ENCODE measurements around the gene KIF21B.
"Not testable (repeated sequence)": the region's sequence is repeated elsewhere in the genome, so short reads cannot be mapped to it uniquely, and the experiment has no call there.

KIF21B gene

DNA sequence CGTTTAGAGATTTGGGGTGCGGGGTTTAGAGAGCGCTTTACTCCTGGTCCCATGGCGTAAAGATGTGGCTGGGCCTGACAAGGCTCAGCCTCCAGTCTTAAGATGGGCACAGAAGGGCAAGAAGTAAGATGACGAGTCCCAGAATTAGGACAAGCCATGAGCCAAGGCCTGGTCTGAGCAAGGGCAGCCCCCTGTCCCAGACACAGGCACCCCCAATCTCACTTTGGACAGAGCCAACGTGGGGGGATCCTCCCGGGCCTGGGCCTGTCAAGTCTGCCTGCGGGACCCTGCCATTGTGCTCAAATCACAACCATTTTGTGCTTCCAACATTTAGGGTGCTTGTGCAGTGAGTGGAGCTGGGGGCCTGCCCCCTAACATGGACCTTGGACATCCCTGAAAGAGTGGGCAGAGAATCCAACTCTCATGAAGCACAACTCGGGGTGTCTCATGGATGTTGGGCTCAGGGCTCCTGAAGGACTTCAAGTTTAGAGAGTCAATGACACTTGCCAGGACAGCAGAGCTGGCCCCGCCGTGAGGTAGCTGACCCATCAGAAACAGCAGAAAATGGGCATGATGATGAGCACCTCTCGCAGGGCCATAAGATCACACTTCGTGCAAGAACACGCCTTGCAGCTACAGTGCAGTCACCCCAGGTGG is 52.6 kb downstream of the KIF21B start:
- no peaks in the 10 kb centered on the region for H3K36me3 ChIP-seq (ENCODE audit: control insufficient read depth, insufficient read depth, low read length)
- no peak overlapping the region for H3K27ac ChIP-seq (ENCODE audit: low read depth, low read length, severe bottlenecking)
- no peaks in the 10 kb centered on the region for H3K4me1 ChIP-seq (ENCODE audit: control insufficient read depth, insufficient read depth, low read length, poor library complexity, severe bottlenecking)
- H3K9me3 ChIP-seq (ENCODE audit: control insufficient read depth, low read length), result no peaks in the 10 kb centered on the region
- 92 to 96% methylated on average over 13 to 14 of the region's 14 CpGs for WGBS, 2 experiments (ENCODE audit: insufficient coverage in 2 of 2)
- H3K4me3 ChIP-seq (ENCODE audit: extremely low read depth, insufficient read depth, low read length, poor library complexity, severe bottlenecking), result no peak overlapping the region

DNA sequence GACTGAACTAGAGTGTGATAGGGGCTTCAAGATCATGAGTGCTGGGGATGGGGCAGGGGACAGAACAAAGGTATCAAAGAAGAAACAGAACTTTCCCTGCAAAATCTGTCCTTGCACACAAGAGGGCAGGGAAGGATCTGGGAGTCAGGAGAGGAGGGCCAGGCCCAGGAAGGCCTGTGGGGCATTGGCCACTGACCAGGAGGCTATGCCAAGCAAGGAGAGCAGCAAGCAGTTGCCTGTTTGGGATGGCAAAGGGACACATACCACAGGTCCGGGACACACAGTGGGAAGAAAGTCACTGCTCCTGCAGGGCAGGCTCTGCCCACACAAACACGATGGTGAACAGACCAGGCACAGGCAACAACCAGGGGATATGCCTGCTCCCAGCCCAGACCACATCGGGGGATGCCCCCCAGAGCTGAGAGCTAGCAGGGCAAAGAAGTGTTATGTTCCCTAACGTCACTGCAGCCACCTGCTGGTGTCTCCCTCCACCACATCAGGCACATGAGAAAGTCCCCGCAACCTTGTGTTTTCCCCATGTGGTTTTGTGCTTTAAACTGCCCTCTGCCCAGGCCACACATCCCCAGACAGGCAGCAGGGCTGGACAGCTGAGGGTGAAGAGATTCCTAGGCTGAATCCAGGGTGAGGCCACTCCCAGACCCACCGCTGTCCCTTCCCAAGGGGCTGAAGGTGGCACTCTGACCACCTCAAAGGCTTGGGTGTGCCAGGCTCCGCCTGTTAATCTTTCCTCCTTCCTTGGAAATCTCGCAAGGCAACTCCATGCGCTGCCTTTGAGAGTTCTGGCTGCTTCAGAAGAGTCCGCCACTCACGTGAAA is 53.6 kb downstream of the KIF21B start:
- H3K4me1 ChIP-seq (ENCODE audit: control insufficient read depth, insufficient read depth, low read length, poor library complexity, severe bottlenecking), result no peaks in the 10 kb centered on the region
- H3K9me3 ChIP-seq (ENCODE audit: control insufficient read depth, low read length), result no peaks in the 10 kb centered on the region
- no peaks in the 10 kb centered on the region for H3K36me3 ChIP-seq (ENCODE audit: control insufficient read depth, insufficient read depth, low read length)
- H3K4me3 ChIP-seq (ENCODE audit: extremely low read depth, insufficient read depth, low read length, poor library complexity, severe bottlenecking), result no peak overlapping the region
- 89% methylated on average over 11 of the region's 11 CpGs for WGBS, 2 experiments (ENCODE audit: insufficient coverage in 2 of 2)
- no peak overlapping the region for H3K27ac ChIP-seq (ENCODE audit: low read depth, low read length, severe bottlenecking)

DNA sequence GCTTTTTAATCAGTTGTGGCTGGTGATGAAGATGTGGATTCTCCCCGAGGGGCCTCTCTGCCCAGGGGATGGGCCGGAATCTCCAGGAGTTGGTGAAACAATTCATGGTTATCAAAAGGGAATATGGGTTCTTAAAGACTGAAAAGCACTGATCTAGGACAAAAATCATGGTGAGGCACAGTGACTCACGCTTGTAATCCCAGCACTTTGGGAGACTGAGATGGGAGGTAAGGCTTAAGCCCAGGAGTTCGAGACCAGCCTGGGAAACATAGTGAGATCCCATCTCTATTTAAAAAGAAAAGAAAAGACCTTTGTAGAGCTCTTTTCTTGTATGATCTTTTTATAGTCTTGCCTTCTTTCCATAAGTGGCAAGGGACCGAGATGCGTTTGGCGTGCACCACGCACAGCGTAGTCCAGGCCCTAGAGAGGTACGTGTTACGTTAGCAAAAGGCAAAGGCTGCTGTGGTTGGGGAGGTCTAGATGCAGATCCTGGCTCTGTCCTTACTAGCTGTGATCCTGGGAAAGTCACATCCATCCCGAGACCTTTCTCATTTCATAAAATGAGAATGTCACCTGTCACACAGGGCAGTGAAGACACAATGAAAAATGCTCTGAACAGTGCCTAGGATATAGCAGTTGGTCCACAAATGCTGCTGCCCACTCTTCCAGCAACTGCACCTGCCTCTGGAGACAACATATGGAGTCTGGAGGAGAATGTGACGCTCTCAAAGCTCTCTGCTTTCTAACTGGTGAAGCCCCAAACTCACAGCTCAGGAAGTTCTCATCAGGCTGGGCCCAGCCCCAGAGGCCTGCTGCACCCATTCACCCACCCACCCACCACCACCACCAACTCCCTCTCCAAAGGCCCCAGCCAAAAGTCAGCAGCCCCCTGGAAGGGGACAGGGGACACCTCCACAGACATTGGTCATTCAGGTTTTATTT is 54.8 kb downstream of the KIF21B start:
- H3K27ac ChIP-seq (ENCODE audit: low read depth, low read length, severe bottlenecking), result no peak overlapping the region
- no peaks in the 10 kb centered on the region for H3K36me3 ChIP-seq (ENCODE audit: control insufficient read depth, insufficient read depth, low read length)
- no peaks in the 10 kb centered on the region for H3K9me3 ChIP-seq (ENCODE audit: control insufficient read depth, low read length)
- 92 to 96% methylated on average over 9 to 10 of the region's 13 CpGs for WGBS, 2 experiments (ENCODE audit: insufficient coverage in 2 of 2)
- no peak overlapping the region for H3K4me3 ChIP-seq (ENCODE audit: extremely low read depth, insufficient read depth, low read length, poor library complexity, severe bottlenecking)
- H3K4me1 ChIP-seq (ENCODE audit: control insufficient read depth, insufficient read depth, low read length, poor library complexity, severe bottlenecking), result no peaks in the 10 kb centered on the region

DNA sequence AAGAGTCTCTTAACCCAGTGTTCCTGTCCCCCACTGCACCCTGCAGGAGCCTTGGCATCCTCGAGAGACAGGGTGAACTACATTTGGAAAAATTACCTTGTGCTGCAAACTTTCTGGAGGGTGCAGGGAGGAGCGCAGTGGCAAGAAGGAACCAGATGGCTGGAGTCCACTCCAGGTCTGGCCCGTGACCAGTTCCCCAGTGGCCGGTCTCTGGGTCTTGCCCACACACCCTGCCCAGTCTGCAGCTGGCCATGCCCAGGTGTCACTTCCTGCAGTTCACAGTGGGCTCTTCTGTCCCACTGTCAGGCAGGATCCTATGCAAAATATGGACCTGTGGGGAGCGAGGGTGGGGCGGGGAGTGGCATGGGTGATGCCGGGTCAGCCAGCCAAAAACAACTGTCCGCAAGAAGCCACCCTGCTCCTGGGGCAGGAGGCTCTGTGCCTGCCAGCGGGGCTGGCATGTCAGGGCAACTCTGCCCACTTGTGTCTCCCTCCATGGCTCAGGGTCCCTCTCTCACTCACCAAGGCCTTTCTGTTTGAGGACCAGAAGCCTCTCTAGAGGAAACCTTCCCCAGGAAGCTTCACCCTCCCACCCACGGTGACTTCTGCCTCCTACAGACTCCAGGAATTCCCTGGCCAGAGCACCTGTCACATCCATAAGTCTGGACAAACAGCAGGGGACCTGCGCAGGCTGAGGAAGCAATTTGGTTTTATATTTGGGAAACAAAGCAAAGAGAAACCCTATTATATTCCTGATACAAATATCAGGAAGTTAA is 55.6 kb downstream of the KIF21B start:
- H3K36me3 ChIP-seq (ENCODE audit: control insufficient read depth, insufficient read depth, low read length), result no peaks in the 10 kb centered on the region
- H3K4me1 ChIP-seq (ENCODE audit: control insufficient read depth, insufficient read depth, low read length, poor library complexity, severe bottlenecking), result no peaks in the 10 kb centered on the region
- no peak overlapping the region for H3K4me3 ChIP-seq (ENCODE audit: extremely low read depth, insufficient read depth, low read length, poor library complexity, severe bottlenecking)
- no peaks in the 10 kb centered on the region for H3K9me3 ChIP-seq (ENCODE audit: control insufficient read depth, low read length)
- no peak overlapping the region for H3K27ac ChIP-seq (ENCODE audit: low read depth, low read length, severe bottlenecking)
- 88 to 90% methylated on average over 8 to 9 of the region's 11 CpGs for WGBS, 2 experiments (ENCODE audit: insufficient coverage in 2 of 2)

DNA sequence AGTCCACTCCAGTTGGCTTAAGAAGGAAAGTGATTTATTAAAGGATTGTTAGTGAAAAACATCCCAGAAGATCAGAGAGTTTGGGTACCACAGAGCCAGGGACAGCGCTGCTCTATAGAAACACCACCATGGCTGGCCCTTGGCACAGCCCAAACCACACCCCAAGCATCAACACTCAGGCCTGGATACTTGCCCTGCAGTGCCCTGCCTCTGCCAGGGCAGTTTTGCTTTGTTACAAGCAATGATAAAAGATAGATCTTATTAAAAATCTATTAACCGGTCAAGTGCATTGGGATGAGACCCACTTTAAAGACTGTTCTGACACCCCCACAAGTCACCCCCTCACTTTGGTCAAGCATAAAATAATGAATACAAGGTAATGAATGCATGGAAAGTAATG is 56.6 kb downstream of the KIF21B start:
- Histone ChIP-seq H3K4me1 (ENCODE audit: control insufficient read depth, insufficient read depth, low read length, poor library complexity, severe bottlenecking) (no peaks in the 10 kb centered on the region), H3K27ac (ENCODE audit: low read depth, low read length, severe bottlenecking) (no peak overlapping the region), H3K36me3 (ENCODE audit: control insufficient read depth, insufficient read depth, low read length) (no peaks in the 10 kb centered on the region), H3K4me3 (ENCODE audit: extremely low read depth, insufficient read depth, low read length, poor library complexity, severe bottlenecking) (no peak overlapping the region), H3K9me3 (ENCODE audit: control insufficient read depth, low read length) (no peaks in the 10 kb centered on the region)
- 100% methylated on average over 1 of the region's 2 CpGs for WGBS, 2 experiments (ENCODE audit: insufficient coverage in 2 of 2)

DNA sequence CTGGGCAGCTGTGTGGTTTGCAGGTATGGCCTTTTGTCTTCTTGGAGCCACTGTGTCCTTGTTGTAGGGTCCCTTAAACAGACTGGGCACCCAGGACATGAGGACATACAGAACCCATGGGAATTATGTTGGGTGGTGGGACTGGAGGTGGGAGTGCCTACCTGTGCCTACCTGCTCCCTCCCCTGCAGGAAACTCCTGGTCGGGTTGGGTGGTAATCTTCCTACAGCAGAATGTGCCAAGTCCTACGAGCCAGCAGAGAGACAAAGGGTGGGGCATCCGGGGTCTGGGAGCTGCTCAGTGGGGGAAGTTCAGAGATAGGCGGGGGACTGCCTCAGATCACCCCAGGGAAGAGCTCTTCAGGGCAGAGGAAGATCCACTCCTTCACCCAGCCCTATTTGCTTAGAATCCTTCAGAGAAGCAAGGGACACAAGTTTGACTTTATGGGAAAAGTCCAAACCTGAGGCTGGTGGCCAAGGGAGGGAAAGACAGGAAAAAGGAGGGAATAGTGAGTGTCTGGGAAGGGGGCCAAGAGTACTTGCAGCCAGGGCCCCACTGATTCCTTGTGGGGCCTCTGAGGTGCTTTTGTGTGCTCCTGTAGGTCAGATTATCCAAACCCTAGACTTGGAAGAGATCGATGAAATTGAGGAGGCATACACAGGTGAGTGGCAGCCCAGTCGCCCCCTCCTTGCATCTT is 58.3 kb downstream of the KIF21B start:
- H3K9me3 ChIP-seq (ENCODE audit: control insufficient read depth, low read length), result no peaks in the 10 kb centered on the region
- H3K4me1 ChIP-seq (ENCODE audit: control insufficient read depth, insufficient read depth, low read length, poor library complexity, severe bottlenecking), result no peaks in the 10 kb centered on the region
- WGBS, 2 experiments (ENCODE audit: insufficient coverage in 2 of 2), result 87 to 100% methylated on average over 2 to 4 of the region's 6 CpGs
- no peak overlapping the region for H3K27ac ChIP-seq (ENCODE audit: low read depth, low read length, severe bottlenecking)
- no peak overlapping the region for H3K4me3 ChIP-seq (ENCODE audit: extremely low read depth, insufficient read depth, low read length, poor library complexity, severe bottlenecking)
- H3K36me3 ChIP-seq (ENCODE audit: control insufficient read depth, insufficient read depth, low read length), result no peaks in the 10 kb centered on the region

DNA sequence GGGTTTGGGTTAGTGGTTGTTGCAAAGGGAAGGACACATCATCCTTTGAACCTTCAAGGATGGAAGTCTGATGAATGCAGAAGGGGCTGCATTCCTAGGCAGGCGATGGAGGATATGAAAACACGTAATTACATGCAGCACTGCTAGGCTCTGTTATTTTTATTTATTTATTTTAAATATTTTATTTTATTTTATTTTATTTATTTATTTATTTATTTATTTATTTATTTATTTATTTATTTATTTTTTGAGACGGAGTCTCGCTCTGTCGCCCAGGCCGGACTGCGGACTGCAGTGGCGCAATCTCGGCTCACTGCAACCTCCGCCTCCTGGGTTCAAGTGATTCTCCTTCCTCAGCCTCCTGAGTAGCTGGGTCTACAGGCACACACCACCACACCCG is 59.6 kb downstream of the KIF21B start:
- H3K9me3 ChIP-seq (ENCODE audit: control insufficient read depth, low read length); H3K36me3 ChIP-seq (ENCODE audit: control insufficient read depth, insufficient read depth, low read length); H3K4me3 ChIP-seq (ENCODE audit: extremely low read depth, insufficient read depth, low read length, poor library complexity, severe bottlenecking); H3K4me1 ChIP-seq (ENCODE audit: control insufficient read depth, insufficient read depth, low read length, poor library complexity, severe bottlenecking); H3K27ac ChIP-seq (ENCODE audit: low read depth, low read length, severe bottlenecking): not testable (repeated sequence)
- 88% methylated on average over 4 of the region's 11 CpGs; no CpG with 5 or more reads in 1 of the 2 experiments for WGBS, 2 experiments (ENCODE audit: insufficient coverage in 2 of 2)

DNA sequence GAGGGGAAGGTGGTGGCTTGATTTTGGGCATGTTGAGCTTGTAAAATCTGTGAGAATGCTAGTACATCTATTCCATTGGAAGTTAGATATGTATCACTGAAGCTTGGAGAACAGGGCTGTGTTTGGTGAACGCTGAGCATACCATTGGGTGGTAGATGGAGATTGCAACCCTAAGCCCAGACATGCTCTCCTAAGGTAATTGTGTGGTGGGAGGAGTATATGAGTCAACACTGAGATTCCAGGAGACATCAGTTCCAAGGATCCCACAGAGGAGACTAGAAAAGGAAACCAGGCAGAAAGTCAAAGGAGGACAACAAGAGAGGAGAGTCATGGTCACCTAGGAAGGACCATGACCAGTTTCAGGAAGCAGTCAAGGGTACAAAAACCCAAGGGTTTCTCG is 60.4 kb downstream of the KIF21B start:
- WGBS, 2 experiments (ENCODE audit: insufficient coverage in 2 of 2), result 82 to 94% methylated on average over 2 of the region's 2 CpGs
- Histone ChIP-seq H3K27ac (ENCODE audit: low read depth, low read length, severe bottlenecking) (no peak overlapping the region), H3K36me3 (ENCODE audit: control insufficient read depth, insufficient read depth, low read length) (no peaks in the 10 kb centered on the region), H3K9me3 (ENCODE audit: control insufficient read depth, low read length) (no peaks in the 10 kb centered on the region), H3K4me3 (ENCODE audit: extremely low read depth, insufficient read depth, low read length, poor library complexity, severe bottlenecking) (no peak overlapping the region), H3K4me1 (ENCODE audit: control insufficient read depth, insufficient read depth, low read length, poor library complexity, severe bottlenecking) (peaks cover 2% of the 10 kb centered on the region)

DNA sequence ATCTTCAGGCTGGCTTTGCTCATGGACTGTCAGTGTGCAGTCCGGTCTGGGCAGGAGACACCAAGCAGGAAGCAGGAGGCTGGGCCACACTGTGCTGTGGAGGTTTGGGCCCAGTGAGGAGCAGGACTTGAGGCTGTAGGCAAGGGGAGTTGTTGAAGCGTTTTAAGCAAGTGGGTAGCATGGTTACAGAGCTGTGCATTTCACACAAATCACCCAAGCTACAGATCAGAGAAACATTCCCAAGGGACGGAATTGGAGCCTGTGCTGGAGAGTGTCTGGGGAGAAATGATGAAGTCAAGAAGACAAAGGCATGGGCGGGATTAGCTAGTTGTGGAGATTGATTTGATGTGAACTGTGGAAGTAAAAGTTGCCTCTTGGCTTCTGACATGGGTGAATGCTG is 60.9 kb downstream of the KIF21B start:
- peaks cover 2% of the 10 kb centered on the region for H3K4me1 ChIP-seq (ENCODE audit: control insufficient read depth, insufficient read depth, low read length, poor library complexity, severe bottlenecking)
- no peak overlapping the region for H3K4me3 ChIP-seq (ENCODE audit: extremely low read depth, insufficient read depth, low read length, poor library complexity, severe bottlenecking)
- WGBS, 2 experiments (ENCODE audit: insufficient coverage in 2 of 2), result 88 to 100% methylated on average over 3 of the region's 4 CpGs
- no peak overlapping the region for H3K27ac ChIP-seq (ENCODE audit: low read depth, low read length, severe bottlenecking)
- no peaks in the 10 kb centered on the region for H3K9me3 ChIP-seq (ENCODE audit: control insufficient read depth, low read length)
- no peaks in the 10 kb centered on the region for H3K36me3 ChIP-seq (ENCODE audit: control insufficient read depth, insufficient read depth, low read length)
